Right lobe of liver (tissue), 4 donors: ENCODE data around the gene RBMS3.

Experiments
- POLR2A ChIP-seq: fragments of 450-650 bp; IDR thresholded peaks from one replicate; pipeline ENCODE4 v1.6.1; 2017; ENCODE audit warnings: antibody characterized with exemption, mild to moderate bottlenecking
- TF ChIP-seq, protein P1 (sequence below), 4 donors: fragments of 200-600 bp in 3 of 4; fragments of 450-650 bp in 1 of 4; IDR thresholded peaks; one replicate each; pipeline versions ENCODE4 v1.5.1 to v1.8.0; 2016 to 2022; ENCODE audit warnings: antibody characterized with exemption in 4 of 4, mild to moderate bottlenecking in 2 of 4
- donor health status: DM: no; HTN: no; CAD: no.
- donor health status: DM: no; HTN: no; CAD: no.
- donor health status: DM: no; HTN: yes; CAD: no.

DNA sequence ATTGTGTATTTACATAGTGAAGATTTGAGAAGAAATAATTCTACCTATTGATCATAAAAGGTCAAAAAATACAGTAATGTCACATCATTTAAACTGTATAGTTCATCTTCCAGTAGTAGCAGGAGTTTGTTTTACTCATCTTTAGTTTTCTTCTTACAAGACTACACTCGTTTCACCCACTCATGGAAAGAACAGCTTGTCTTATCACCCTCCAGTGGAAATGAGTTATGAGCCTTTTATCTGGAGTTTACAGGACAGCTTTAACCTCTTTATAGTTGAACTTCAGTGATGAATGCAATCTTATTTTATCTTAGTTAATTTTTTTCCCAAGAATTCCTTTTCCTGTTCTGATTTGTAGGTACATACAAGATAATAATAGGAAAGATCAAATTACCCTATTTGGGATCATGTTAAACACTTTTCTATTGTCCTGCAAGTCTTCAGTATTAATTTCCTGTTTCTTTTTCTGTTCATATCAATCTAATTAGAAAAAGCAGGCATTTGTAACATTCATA lies 36.8 kb downstream of the RBMS3 start:
- TF ChIP-seq, protein P1, sequence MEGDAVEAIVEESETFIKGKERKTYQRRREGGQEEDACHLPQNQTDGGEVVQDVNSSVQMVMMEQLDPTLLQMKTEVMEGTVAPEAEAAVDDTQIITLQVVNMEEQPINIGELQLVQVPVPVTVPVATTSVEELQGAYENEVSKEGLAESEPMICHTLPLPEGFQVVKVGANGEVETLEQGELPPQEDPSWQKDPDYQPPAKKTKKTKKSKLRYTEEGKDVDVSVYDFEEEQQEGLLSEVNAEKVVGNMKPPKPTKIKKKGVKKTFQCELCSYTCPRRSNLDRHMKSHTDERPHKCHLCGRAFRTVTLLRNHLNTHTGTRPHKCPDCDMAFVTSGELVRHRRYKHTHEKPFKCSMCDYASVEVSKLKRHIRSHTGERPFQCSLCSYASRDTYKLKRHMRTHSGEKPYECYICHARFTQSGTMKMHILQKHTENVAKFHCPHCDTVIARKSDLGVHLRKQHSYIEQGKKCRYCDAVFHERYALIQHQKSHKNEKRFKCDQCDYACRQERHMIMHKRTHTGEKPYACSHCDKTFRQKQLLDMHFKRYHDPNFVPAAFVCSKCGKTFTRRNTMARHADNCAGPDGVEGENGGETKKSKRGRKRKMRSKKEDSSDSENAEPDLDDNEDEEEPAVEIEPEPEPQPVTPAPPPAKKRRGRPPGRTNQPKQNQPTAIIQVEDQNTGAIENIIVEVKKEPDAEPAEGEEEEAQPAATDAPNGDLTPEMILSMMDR (IDR thresholded peaks at IDR 0.05): no peak
- no peak for TF ChIP-seq POLR2A
